ENCODE measurements around the gene TFDP1.

The TFDP1 gene

DNA sequence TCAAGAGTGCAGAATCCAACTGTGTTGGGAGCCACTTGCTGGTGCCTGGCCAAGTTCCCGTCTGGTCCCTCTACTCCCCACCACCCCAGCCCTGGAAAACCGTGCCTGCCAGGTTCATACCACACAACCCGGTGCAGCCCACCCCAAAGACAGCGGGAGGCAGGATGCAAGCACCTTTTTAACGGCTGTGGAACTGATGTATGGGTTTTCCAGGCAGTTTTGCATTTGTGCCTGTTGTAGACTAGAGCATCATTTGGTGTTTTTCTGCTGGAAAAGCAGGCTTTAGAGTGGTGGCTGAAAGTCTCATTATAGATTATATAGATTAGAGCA is 13.5 kb downstream of the TFDP1 start:
- no peak for DNase-seq

- DNase-seq: no peak
Measured at GRCh38 chr13:113598481-113598880, 13.9 kb downstream of the TFDP1 start.

GRCh38 chr13:113599391-113599790 is 14.8 kb downstream of the TFDP1 start:
- DNase-seq: no peak

DNA sequence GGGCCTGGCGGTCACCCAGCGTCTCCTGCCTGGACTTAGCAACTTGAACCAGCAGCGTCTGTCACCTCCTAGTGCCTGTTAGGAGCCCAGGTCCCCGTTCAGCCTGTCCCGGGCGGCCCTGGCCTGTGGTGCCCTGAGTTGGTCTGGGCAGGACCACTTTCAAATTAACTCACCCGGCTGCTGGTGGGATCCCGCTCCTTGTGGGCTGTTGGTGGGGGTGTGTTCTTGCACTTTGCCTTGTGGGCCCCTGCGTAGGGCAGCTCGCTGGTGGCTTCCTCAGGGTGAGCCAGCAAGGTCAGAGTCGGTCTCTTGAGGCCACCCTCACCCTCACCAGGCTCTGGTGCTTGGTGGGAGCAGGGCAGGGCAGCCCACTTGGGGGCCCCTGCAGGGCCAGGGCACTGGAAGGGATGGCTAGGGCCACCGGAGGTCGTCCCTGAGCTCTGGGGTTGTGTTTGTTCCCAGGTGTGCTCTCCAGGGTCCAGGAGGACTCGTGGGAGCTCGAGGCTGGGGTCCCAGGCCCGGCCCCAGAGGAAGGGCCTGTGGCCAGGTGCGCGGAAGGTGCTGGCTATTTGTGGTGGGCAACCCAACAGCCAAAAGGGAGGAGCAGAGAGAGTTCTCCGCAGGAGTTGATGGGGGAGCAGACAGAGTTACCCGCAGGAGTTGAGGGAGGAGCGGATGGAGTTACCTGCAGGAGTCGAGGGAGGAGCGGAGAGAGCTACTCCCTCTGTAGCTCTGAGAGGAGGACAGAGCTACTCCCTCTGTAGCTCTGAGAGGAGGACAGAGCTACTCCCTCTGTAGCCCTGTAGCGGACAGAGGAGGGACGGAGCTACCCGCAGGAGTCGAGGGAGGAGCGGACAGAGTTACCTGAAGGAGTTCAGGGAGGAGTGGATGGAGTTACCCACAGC is 16.9 kb downstream of the TFDP1 start:
- DNase-seq: no peak

DNA sequence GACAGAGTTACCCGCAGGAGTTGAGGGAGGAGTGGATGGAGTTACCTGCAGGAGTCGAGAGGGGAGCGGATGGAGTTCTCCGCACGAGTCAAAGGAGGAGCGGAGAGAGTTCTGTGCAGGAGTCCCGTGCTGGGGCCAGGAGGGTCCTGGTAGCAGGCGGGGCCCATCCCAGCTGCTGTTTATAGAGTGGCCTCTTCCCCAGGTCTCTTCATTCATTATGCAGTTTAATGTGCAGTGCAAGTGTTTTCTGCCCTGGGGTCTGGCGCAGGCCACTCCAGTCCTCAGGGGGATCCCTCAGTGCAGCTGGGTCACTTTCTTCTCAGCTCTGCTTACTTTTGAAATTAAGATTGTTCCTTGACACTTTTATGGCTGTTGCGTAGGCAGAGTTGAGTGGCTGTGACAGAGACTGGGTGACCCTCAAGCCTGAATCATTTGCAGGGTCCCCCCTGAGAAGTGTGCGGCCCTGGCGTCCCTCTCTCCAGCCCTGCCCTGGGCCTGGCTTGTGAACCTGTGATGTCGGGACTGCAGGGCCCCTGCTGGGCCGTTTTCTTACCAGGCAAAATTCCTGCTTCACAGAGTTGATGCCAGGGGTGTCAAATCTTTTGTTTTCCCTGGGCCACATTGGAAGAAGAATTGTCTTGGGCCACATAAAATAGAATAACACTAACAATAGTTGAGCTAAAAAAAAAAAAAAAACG is 17.9 kb downstream of the TFDP1 start:
- no peak for DNase-seq

GRCh38 chr13:113603116-113603710 is 18.7 kb downstream of the TFDP1 start:
- no peak for DNase-seq

GRCh38 chr13:113604186-113604585 is 19.6 kb downstream of the TFDP1 start:
- DNase-seq: no peak

DNA sequence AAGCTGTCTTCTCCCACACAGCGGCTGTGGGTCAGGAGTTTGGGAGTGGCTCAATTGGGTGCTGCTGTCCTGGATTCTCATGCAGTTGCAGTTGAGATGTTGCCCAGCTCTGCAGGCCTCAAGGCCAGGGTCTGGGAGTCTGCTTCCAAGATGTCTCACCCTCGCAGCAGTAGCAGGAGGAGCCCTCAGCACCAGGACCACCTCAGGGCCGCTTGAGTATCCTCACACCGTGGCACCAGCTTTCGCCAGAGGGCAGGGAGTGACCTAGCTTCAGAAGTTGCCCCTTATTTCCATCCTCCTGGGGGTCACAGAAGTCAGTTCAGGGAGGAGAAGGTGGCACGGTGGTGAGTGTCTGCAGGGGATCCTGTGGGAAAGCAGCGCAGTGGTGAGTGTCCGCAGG is 20.9 kb downstream of the TFDP1 start:
- no peak for DNase-seq

DNA sequence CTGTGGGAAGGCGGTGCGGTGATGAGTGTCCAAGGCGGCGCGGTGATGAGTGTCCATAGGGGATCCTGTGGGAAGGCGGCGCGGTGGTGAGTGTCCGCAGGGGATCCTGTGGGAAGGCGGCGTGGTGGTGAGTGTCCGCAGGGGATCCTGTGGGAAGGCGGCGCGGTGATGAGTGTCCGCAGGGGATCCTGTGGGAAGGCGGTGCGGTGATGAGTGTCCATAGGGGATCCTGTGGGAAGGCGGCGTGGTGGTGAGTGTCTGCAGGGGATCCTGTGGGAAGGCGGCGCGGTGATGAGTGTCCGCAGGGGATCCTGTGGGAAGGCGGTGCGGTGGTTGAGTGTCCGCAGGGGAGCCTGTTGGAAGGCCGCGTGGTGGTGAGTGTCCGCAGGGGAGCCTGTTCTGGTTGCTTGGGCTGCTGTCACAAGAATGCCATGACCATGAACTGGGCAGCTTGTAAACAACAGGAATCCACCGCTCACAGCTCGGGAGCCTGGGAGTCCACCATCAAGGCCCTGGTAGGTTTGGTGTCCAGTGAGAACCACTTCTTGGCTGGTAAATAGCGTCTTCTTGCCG is 21.4 kb downstream of the TFDP1 start:
- DNase-seq: no peak

DNA sequence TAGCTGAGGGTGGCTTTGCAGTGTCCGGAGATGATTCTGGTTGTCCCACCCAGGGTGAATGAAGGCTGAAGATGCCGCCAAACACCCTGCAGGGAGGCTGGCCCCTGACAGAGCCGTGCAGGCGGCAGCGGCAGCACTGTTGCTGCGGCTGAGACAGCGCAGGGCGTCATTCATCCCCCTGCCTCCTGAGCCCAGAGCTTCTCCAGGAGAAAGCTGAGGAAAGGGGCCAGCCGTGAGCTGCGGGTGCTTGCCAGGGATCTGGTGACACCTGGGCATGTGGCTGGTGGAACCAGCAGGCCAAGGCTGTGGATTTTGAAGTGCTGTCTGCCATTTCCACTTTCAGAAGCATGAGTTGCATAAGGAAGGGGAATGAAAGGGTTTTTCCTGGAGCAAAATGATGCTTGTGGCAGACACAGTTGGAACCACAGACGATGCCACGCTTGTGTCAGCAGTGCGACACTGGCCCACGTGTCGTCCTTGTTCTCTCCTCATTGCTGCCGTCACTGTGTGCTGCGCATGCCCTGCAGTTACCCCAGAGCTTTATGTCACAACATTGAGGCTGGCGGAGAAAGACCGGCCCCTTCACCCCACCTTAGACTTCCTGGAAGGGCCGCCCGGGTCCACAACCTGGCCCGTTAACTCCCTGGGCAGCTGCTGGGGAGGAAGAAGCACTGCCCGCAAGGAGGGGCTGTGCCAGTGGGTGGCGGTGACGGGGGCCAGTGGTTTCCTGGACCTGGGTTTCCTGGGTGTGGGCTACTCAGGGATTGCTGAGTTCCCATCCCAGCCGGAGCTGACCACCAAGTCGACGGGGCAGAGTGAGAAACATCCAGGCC is 22.7 kb downstream of the TFDP1 start:
- DNase-seq: no peak

- DNase-seq: no peak
Measured at GRCh38 chr13:113607889-113608635, 23.5 kb downstream of the TFDP1 start.

DNA sequence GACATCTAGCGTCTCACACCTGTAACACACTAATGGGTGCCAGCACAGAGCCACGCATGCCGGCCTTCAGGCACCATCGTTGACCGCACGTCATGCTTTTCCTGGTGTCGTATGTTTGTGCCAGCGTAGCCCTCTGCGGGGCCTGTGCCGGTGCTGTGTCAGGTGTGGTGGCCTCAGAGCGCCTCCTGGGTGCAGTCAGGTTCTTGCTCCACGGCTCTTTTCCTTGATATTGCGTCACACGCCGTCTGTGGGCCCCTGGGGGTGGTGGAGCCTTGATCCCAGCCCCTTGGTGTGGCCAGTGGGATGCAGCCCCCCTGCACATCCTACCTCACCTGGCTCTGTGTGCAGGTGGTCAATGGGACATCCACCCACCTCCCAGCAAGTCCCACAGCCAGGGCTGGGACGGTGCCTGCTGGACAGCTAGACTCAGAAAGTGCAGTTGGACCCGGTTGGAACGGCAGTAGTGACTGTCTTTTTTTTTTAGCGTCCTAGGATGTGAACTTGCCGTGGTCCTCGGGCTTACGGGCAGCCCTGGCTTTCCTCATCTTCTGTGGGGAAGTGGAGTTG is 24.5 kb downstream of the TFDP1 start:
- no peak for DNase-seq

DNA sequence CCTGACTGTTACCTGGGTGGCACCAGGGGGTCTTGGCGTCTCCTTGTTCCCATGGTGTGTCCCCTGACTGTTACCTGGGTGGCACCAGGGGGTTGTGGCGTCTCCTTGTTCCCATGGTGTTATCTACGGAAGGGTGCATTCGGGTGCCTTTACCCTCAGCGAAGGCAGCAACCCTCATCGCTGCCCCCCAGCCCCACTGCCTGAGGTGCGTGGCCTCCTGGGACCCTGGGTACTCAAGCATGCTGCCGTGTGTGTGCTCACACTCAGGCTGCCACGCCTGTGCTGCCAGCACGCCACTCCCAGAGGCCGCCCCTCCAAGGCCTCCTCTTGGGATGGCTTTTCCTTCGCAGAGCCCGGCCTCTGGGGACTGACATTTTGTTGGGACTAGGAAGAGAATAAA is 25.1 kb downstream of the TFDP1 start:
- DNase-seq: no peak

DNA sequence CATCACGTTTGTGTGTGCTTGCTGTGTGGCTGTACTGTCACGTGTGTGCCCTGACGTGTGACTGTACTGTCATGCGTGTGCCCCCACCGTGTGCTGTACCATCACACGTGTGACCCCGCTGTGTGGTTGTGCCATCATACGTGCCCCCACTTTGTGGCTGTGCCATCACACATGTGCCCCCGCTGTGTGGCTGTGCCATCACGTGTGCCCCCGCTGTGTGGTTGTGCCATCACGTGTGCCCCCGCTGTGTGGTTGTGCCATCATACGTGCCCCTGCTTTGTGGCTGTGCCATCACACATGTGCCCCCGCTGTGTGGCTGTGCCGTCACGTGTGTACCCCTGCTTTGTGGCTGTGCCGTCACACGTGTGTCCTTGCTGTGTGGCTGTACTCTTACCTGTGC is 25.7 kb downstream of the TFDP1 start:
- DNase-seq: no peak

DNA sequence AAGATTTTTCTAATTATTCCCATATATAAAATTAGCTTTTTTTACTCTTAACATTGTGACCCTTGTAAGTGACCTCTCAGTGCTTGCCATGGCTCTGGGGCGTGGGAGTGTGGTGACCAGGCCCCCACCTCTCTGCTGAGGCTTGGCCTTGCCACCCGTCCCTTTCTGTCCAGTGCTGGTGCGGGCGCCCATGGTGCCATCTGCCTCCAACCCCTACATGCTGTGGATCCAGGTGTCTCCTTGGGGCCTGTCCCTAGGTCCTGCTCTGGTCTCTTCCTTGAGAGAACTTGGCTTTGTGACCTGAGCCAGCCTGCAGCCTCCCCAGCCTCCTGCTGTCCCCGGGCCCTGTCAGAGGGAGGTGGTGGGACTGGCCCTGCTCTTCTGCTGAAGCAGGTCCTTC is 27.4 kb downstream of the TFDP1 start:
- DNase-seq: no peak

- no peak for DNase-seq
Measured at GRCh38 chr13:113612607-113613006, 28.1 kb downstream of the TFDP1 start.

DNA sequence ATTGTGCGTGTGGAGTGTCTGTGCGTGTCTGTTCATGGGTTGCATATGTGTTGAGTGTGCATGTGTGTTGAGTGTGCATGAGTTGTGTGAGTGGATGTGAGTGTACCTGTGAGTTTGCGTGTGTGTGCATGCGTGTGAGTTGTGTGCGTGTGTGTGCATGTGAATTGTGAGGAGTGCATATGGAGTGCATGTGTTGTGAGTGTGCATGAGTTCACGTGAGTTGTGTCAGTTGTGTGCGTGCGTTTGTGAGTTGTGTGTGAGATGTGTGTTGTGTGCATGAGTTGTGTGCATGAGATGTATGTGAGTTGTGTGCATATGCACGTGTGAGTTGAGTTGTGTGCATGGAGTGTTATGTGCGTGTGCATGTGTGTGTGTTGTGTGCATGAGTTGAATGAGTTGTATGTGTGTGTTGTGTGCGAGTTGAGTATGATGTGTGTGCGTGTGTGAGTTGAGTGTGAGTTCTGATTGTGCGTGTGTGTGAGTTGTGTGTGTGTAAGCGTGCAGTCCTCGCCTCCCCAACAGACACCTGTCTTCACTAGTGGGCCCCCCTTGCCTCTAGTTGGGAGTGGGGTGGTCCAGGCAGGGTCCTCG is 29.3 kb downstream of the TFDP1 start:
- DNase-seq: no peak

- no peak for DNase-seq
Measured at GRCh38 chr13:113616281-113616906, 31.8 kb downstream of the TFDP1 start.

DNA sequence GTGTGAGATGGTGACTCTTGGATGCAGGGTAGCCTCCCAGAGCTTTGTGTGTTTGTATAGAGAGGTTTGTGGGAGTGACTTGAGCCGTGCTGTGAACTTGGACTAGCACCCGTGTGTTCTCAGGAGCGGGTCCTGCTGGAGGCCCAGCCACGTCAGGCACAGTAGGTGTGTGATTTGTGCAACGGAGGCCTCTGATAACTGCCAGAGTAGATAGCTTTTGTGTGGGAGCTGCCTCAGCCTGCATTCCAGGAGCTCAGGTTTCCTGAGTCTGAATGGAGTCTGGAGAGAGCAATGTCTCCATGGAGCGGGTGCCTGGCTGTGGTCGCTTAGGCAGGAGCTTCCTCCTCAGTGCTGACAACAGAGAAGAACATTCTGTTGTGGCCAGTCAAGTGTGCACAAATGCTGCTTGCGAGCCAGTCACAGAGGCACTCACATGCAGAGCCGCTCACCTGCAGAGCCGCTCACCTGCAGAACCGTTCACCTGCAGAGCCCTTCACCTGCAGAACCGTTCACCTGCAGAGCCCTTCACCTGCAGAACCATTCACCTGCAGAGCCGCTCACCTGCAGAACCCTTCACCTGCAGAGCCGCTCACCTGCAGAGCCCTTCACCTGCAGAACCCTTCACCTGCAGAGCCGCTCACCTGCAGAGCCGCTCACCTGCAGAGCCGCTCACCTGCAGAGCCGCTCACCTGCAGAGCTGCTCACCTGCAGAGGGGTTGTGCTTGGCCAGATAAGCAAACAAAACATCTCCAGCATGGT is 32.6 kb downstream of the TFDP1 start:
- no peak for DNase-seq

DNA sequence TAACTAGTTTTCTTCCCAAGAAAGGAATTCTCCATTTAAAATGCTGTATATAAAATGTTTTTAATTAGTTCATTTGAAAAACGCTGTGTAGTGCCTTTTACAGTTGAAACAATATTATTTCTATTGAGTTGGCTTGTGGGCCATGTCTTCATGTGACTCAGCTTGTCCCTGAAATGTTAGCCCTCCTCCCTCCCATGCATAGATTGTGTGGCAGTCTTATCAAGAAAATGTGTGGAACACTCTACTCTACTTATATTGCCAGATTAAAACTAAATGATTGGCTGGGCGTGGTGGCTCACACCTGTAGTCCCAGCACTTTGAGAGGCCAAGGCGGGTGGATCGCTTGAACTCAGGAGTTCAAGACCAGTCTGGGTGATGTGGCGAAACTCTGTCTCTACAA is 33.4 kb downstream of the TFDP1 start:
- no peak for DNase-seq

Data from central memory CD4-positive, alpha-beta T cell (primary cell).